Central memory CD4-positive, alpha-beta T cell (primary cell): ENCODE measurements around the gene TYROBP.
A peak's percentile ranks its signal among the peaks of the same experiment; 100 is the strongest.
"Not testable (repeated sequence)": the region's sequence is repeated elsewhere in the genome, so short reads cannot be mapped to it uniquely, and the experiment has no call there.

Experiments used
- DNase-seq: peaks from one replicate; pipeline ENCODE4 v3.0.0; 2022

The TYROBP gene

DNA sequence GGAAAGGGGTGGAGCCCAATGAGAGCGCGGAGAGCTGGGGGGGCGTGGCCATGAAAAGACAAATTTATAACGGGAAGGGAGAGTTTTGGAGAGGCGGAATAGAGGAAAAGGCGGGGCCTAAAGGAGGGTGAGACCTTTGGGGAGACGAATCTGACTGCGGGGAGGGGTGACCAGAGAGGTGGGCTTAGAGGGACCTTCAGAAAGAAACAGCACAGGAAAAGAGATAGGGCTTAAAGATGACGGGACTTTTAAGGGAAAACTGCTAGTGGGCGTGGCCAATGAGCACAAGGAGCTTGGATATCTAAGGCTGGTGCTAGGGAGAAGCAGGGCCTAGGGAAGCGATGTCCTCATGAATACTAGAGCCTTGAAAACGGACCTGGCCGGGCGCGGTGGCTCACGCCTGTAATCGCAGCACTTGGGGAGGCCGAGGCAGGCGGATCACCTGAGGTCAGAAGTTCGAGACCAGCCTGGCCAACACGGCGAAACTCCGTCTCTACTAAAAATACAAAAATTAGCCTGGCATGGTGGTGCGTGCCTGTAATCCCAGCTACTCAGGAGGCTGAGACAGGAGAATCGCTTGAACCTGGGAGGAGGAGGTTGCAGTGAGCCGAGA, 37.9 kb downstream of the TYROBP start:
- DNase-seq, result not testable (repeated sequence)

GRCh38 chr19:35869327-35870123, 38.6 kb downstream of the TYROBP start:
- DNase-seq, result peak; percentile 76

DNA sequence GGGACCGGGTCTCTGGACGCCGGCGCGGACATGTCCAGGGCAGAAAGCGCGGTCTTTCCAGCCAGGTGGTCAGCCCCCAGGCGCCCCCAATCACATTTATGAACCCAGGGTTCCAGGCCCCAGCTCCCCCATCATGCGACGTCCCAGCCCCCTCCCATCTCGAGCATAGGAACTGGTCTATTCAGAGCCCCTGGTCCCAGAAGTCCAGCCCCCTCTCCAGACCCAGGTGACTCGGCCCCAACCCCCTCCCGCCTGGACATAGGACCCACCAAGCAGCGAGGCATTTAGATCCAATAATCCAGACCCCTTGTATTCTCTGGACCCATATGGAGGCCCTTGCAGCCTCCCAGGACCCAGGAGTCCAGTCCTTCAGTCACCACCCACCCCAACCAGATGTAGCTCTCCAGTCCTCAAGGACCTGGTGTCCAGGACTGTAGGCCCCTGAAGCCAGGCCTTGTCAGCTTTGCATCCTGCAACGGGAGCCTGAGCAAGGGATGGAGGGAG, 39.2 kb downstream of the TYROBP start:
- no peak for DNase-seq

DNA sequence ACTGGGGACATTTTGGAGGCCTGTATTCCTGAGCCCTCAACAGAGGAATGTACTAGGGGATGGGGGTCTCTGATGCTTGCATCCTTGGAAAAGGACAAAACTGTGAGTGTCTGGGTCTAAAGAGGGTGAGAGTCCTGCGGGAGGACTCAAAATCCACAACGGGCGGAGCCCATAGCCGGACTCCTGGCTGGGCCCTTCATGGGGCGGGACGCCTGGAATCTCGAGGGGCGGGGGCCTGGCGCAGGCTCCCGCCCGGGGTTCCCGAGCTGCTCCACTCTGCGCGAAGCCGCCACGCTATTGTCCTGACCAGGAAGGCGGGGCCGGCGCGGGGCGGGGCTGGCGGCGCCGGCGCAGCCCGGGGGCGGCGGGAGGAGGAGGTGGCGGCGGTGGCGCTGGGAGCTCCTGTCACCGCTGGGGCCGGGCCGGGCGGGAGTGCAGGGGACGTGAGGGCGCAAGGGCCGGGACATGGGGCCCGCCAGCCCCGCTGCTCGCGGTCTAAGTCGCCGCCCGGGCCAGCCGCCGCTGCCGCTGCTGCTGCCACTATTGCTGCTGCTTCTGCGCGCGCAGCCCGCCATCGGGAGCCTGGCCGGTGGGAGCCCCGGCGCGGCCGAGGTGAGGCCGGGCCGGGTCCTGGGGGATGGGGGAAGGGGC, 39.8 kb downstream of the TYROBP start, which contains the start of gene APLP1:
Gene APLP1 (plus strand): TSS at position 403 of the 651 bp plus-strand sequence. CDS start 63 bp downstream, at position 466.
- DNase-seq, result peak; percentile 43

DNA sequence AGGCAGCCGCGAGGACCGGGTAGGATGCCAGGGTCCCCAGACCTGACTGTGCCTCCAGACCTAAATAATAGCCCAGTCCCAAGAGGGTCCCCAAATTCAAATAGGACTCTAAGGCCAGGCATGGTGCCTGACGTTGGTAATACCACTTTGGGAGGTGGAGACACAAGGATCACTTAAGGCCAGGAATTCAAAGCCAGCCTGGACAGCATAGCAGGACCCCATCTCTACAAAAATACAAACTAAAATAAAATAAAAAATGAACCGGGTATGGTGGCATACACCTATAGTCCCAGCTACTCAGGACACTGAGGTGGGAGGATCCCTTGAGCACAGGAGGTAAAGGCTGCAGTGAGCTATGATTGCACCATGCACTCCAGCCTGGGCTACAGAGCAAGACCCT, 45.1 kb downstream of the TYROBP start:
- DNase-seq, result no peak

- DNase-seq, result no peak
Observed at GRCh38 chr19:35862528-35862927, 45.6 kb downstream of the TYROBP start.

- DNase-seq, result no peak
Observed at GRCh38 chr19:35861640-35862160, 46.4 kb downstream of the TYROBP start.

GRCh38 chr19:35860818-35861639, 47.1 kb downstream of the TYROBP start:
- DNase-seq, result no peak

DNA sequence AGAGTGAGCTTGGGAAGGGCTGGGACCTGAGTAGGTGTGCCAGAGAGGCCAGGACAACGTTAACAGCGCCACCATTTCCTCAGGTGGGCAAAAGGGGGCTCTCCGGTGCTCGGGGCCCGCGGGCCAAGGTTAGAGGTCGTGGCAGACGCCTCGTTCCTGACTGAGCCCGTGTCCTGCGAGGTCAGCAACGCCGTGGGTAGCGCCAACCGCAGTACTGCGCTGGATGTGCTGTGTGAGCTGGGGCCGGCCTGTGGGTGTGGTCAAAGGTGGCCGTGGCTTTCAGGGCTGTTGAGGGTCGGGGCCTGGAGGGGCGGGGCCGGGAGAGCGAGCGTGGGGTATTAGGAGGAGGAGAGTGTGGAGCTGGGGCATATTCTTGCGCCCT, 47.7 kb downstream of the TYROBP start:
- no peak for DNase-seq

- DNase-seq, result no peak
Observed at GRCh38 chr19:35859414-35859813, 48.7 kb downstream of the TYROBP start.

- no peak for DNase-seq
Observed at GRCh38 chr19:35858311-35858710, 49.8 kb downstream of the TYROBP start.

DNA sequence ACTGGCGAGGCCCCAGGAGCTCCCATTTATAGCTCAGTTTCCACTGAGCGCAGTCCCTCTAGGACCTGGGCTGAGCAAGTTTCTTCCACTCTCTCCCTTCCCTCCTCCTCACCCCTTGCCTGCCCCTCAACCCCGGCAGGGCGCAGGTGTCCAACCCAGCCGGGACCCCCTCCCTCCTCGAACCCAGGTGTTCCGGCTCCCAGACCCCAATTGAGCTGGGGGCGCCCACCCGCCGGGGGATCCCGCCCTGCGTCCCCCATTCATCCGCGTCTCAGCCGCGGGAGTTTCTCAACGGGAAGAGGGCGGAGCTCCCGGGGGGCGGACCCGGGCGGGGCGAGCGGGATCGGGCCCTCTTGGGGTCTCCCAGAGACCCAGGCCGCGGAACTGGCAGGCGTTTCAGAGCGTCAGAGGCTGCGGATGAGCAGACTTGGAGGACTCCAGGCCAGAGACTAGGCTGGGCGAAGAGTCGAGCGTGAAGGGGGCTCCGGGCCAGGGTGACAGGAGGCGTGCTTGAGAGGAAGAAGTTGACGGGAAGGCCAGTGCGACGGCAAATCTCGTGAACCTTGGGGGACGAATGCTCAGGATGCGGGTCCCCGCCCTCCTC, 51.4 kb downstream of the TYROBP start, which contains the start of gene KIRREL2:
Gene KIRREL2 (plus strand): TSS at position 366 of the 604 bp plus-strand sequence. CDS start 209 bp downstream, at position 575.
- no peak for DNase-seq
